Fibroblast of lung (primary cell): ENCODE results near the gene DGKG. TPM values are rescaled to one million over a fixed set of nuclear protein-coding genes. Genes with fewer than 3 reads are reported as not detected.

Experiments used
- DNase-seq, 2 donors: peaks; one replicate each; pipeline versions ENCODE4 v3.0.0 to v3.0.0-alpha.2; 2010; ENCODE audit warnings: low read depth in 2 of 2
- H2AFZ ChIP-seq: 2 replicates; pipeline ENCODE4 v1.5.1; 2012; ENCODE audit warnings: low read length, control low read depth, inconsistent platforms
- H3K27ac ChIP-seq: 2 replicates; pipeline ENCODE4 v1.5.1; 2011; ENCODE audit warnings: low read length, control low read depth; ENCODE audit not compliant: insufficient read depth
- H3K27me3 ChIP-seq: 2 replicates; pipeline ENCODE4 v1.5.1; 2011; ENCODE audit warnings: mild to moderate bottlenecking, low read length; ENCODE audit not compliant: control insufficient read depth, insufficient read depth
- H3K36me3 ChIP-seq: 2 replicates; pipeline ENCODE4 v1.5.1; 2011; ENCODE audit warnings: low read length; ENCODE audit not compliant: control insufficient read depth, insufficient read depth
- H3K4me1 ChIP-seq: 2 replicates; pipeline ENCODE4 v1.5.1; 2011; ENCODE audit warnings: low read length; ENCODE audit not compliant: control insufficient read depth, insufficient read depth; ENCODE audit errors: extremely low read depth
- H3K4me2 ChIP-seq: 2 replicates; pipeline ENCODE4 v1.5.1; 2011; ENCODE audit warnings: low read length, control low read depth; ENCODE audit not compliant: insufficient read depth; ENCODE audit errors: extremely low read depth
- H3K4me3 ChIP-seq, 4 experiments: fragments of 200-600 bp in 1 of 4; sonication (generic) in 1 of 4; replicated peaks in 1 of 4; 2 replicates each; pipeline ENCODE4 v1.5.1; 2011 to 2016; ENCODE audit warnings: low read length in 4 of 4, low read depth in 3 of 4, mild to moderate bottlenecking in 3 of 4, control low read depth in 2 of 4, inconsistent platforms in 1 of 4, mixed read lengths in 1 of 4; ENCODE audit not compliant: insufficient read depth in 1 of 4; ENCODE audit errors: control extremely low read depth in 1 of 4
- H3K79me2 ChIP-seq: 2 replicates; pipeline ENCODE4 v1.5.1; 2012; ENCODE audit warnings: mild to moderate bottlenecking, low read length, inconsistent platforms; ENCODE audit not compliant: control insufficient read depth, insufficient read depth
- H3K9ac ChIP-seq: 2 replicates; pipeline ENCODE4 v1.5.1; 2011; ENCODE audit warnings: mild to moderate bottlenecking, low read length, control low read depth; ENCODE audit not compliant: insufficient read depth
- H3K9me3 ChIP-seq: 2 replicates; pipeline ENCODE4 v1.5.1; 2012; ENCODE audit warnings: low read depth, low read length; ENCODE audit not compliant: control insufficient read depth, insufficient read depth
- H4K20me1 ChIP-seq: 2 replicates; pipeline ENCODE4 v1.5.1; 2011; ENCODE audit warnings: low read length; ENCODE audit not compliant: control insufficient read depth, insufficient read depth; ENCODE audit errors: extremely low read depth
- EZH2 ChIP-seq: IDR thresholded peaks from 2 replicates; pipeline ENCODE4 v1.5.1; 2012; ENCODE audit warnings: low read length, control low read depth, mild to moderate bottlenecking; ENCODE audit errors: missing control alignments
- polyA plus RNA-seq, 2 donors: library from polyadenylated mRNA; depleted of rRNA in 1 of 2; stranded (reverse) in 1 of 2; unstranded in 1 of 2; fragments of >200 nt; gene quantifications; 2 replicates each; pipeline ENCODE4 v1.2.1, GENCODE V29; 2011 to 2012; ENCODE audit warnings: missing spikeins in 1 of 2
- total RNA-seq: library from RNA; depleted of rRNA; stranded (reverse); fragments of >200 nt; gene quantifications from 2 replicates; pipeline ENCODE4 v1.2.1, GENCODE V29; 2014
- TF ChIP-seq, protein P1 (sequence below), 2 donors: IDR thresholded peaks in 1 of 2; conservative IDR thresholded peaks in 1 of 2; 1 replicate in 1 of 2; 2 replicates in 1 of 2; pipeline ENCODE4 v1.5.1; 2011 to 2012; ENCODE audit warnings: low read length in 2 of 2, control low read depth in 1 of 2, inconsistent platforms in 1 of 2, low read depth in 1 of 2, mild to moderate bottlenecking in 1 of 2

Gene DGKG
- total and polyA plus RNA-seq, 2 donors (not counting 1 experiment from before 2014, with no cell fraction given), result 3.7 to 4.8 TPM

DNA sequence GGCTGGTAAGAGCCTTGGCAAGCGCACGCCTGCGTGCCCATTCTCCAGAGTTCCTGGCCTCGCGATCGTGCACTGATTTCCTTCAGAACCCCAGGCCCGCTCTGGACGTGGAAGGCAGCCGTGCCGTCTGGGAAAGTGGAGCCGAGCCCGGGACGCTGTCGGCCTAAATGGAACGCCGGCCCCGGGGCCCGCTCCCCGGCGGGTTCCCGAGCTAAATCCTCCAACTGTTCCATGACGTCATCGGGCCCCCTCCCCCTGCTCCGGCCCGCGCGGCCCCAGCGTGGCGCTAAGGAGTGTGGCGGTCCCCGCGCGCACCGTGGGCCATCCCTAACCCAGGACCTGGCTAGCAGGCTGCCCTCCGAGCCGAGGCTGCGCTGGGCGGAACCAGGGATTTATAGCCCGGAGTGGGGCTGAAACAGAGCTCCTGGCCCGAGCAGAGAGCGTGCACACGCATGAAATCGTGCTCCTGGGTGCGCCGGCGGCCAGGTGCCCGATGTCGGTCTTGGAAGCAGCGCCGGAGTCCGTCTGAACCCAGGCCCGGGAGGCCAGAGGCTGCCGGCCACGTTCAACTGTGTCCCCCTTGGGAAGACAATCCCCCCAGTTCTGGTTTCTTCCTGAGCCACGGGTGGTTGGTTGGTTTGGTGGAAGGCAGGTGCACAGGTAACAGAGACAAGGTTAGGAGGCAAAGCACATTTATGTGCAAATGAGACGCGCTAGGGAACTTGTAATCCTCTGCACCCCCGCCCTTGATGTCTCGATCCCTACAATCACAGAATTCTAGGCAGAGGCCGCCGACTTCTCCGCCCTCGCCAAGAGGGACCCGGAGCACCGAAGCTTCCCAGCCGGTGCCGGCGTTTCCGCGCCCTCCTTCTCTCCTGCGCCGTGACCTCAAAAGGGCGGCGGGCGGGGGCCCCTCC, 168.2 kb downstream of the DGKG start:
- no peak for DNase-seq
- no peaks in the 10 kb centered on the region for H3K36me3 ChIP-seq
- H4K20me1 ChIP-seq, result no peaks in the 10 kb centered on the region
- H3K9ac ChIP-seq, result no peak overlapping the region
- H3K4me2 ChIP-seq, result no peak overlapping the region
- H2AFZ ChIP-seq, result no peak overlapping the region
- H3K27me3 ChIP-seq, result peaks cover 10% of the 10 kb centered on the region
- no peaks in the 10 kb centered on the region for H3K4me1 ChIP-seq
- no peak overlapping the region for H3K27ac ChIP-seq
- TF ChIP-seq, protein P1, sequence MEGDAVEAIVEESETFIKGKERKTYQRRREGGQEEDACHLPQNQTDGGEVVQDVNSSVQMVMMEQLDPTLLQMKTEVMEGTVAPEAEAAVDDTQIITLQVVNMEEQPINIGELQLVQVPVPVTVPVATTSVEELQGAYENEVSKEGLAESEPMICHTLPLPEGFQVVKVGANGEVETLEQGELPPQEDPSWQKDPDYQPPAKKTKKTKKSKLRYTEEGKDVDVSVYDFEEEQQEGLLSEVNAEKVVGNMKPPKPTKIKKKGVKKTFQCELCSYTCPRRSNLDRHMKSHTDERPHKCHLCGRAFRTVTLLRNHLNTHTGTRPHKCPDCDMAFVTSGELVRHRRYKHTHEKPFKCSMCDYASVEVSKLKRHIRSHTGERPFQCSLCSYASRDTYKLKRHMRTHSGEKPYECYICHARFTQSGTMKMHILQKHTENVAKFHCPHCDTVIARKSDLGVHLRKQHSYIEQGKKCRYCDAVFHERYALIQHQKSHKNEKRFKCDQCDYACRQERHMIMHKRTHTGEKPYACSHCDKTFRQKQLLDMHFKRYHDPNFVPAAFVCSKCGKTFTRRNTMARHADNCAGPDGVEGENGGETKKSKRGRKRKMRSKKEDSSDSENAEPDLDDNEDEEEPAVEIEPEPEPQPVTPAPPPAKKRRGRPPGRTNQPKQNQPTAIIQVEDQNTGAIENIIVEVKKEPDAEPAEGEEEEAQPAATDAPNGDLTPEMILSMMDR (conservative IDR thresholded peaks at IDR 0.05 in 1 of 2, IDR thresholded peaks at IDR 0.05 in 1 of 2; ENCODE audit: low read depth in 1 of 2, low read length in 2 of 2), result no peak
- peak; percentile 74 for TF ChIP-seq EZH2
- H3K79me2 ChIP-seq, result no peaks in the 10 kb centered on the region
- no peaks in the 10 kb centered on the region for H3K9me3 ChIP-seq
- H3K4me3 ChIP-seq, result peak overlapping the region in 2 of 4 experiments; percentile 13 to 28

DNA sequence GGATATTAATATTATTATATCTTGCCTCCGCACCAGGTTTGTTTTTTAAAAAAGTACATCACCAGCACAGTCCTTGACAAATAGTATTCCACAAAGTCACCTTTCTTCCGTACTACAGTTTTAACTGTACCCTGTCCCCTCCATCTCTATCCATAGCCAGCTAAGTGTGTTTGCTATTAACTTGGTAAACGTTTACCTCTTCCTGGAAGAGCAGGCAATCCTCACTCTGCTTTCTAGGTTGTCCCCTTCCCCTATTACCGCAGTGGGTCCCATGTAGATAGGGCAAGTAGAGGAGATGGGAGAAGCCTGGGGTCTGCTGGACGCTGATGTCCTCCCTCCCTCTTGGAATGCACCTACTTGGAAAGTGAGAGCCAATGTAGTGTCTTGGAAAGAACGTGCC, 169.2 kb downstream of the DGKG start:
- H3K9ac ChIP-seq, result no peak overlapping the region
- DNase-seq, result no peak
- H3K4me2 ChIP-seq, result no peak overlapping the region
- H4K20me1 ChIP-seq, result no peaks in the 10 kb centered on the region
- TF ChIP-seq, protein P1 (conservative IDR thresholded peaks at IDR 0.05 in 1 of 2, IDR thresholded peaks at IDR 0.05 in 1 of 2; ENCODE audit: low read depth in 1 of 2, low read length in 2 of 2), result no peak
- TF ChIP-seq EZH2, result no peak
- no peaks in the 10 kb centered on the region for H3K79me2 ChIP-seq
- no peaks in the 10 kb centered on the region for H3K36me3 ChIP-seq
- H3K27ac ChIP-seq, result no peak overlapping the region
- no peaks in the 10 kb centered on the region for H3K9me3 ChIP-seq
- H3K27me3 ChIP-seq, result peaks cover 10% of the 10 kb centered on the region
- H2AFZ ChIP-seq, result no peak overlapping the region
- H3K4me1 ChIP-seq, result no peaks in the 10 kb centered on the region
- no peak overlapping the region for H3K4me3 ChIP-seq

DNA sequence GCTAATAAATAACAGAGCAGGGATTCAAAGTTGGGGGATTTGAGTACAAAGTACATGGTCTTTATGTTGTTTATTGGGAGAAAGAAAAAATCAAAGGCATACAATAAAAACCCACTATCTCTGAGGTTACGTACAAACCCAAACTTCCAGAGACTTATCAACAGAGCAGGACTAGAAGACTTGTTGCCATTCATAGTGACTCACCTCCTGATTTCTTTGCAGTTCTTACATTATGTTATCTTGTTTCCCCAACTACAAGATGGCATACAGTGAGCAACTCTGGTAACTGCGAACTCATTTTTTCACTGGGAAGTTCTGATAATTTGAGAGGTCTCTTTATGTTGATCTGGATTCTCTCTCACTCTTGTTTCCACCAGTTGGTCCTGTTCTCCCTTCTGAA, 172.5 kb downstream of the DGKG start:
- no peaks in the 10 kb centered on the region for H4K20me1 ChIP-seq
- no peak overlapping the region for H3K27ac ChIP-seq
- no peaks in the 10 kb centered on the region for H3K79me2 ChIP-seq
- no peaks in the 10 kb centered on the region for H3K36me3 ChIP-seq
- TF ChIP-seq, protein P1 (conservative IDR thresholded peaks at IDR 0.05 in 1 of 2, IDR thresholded peaks at IDR 0.05 in 1 of 2; ENCODE audit: low read depth in 1 of 2, low read length in 2 of 2), result no peak
- TF ChIP-seq EZH2, result no peak
- peaks cover 10% of the 10 kb centered on the region for H3K27me3 ChIP-seq
- no peak overlapping the region for H3K4me2 ChIP-seq
- H3K4me1 ChIP-seq, result no peaks in the 10 kb centered on the region
- no peak overlapping the region for H3K4me3 ChIP-seq
- H3K9me3 ChIP-seq, result no peaks in the 10 kb centered on the region
- H2AFZ ChIP-seq, result no peak overlapping the region
- no peak for DNase-seq
- H3K9ac ChIP-seq, result no peak overlapping the region
